Measurements from ENCODE around the gene CCL24.

- TF ChIP-seq CTCF (IDR thresholded peaks at IDR 0.05) = no peak
- no peak for TF ChIP-seq POLR2A (IDR thresholded peaks at IDR 0.05)
- TF ChIP-seq POLR2AphosphoS5 (IDR thresholded peaks at IDR 0.05) = no peak
- TF ChIP-seq EP300 (IDR thresholded peaks at IDR 0.05) = no peak
Observed at GRCh38 chr7:75806560-75807307, 6.9 kb downstream of the CCL24 start.
